Type B pancreatic cell (in vitro differentiated cells): ENCODE measurements around the gene PYHIN1. TPM values are rescaled to one million over a fixed set of nuclear protein-coding genes. Genes with fewer than 3 reads are reported as not detected.

Experiments
- DNase-seq: peaks from one replicate; pipeline ENCODE4 v3.0.0; 2021; ENCODE audit warnings: mixed read lengths; ENCODE audit not compliant: unreplicated experiment; ENCODE audit errors: extremely low spot score
- H3K27ac Mint-ChIP-seq: 2 replicates; pipeline ENCODE4 v1.8.0; 2021; ENCODE audit warnings: mild to moderate bottlenecking, mixed read lengths
- H3K27me3 Mint-ChIP-seq: 2 replicates; pipeline ENCODE4 v1.8.0; 2021; ENCODE audit warnings: mixed read lengths
- H3K36me3 Mint-ChIP-seq: 2 replicates; pipeline ENCODE4 v1.8.0; 2021; ENCODE audit warnings: mixed read lengths
- H3K4me1 Mint-ChIP-seq: one replicate; pipeline ENCODE4 v1.8.0; 2021; ENCODE audit warnings: mixed read lengths; ENCODE audit not compliant: unreplicated experiment
- H3K4me3 Mint-ChIP-seq: 2 replicates; pipeline ENCODE4 v1.8.0; 2021; ENCODE audit warnings: mild to moderate bottlenecking, mixed read lengths
- H3K9me3 Mint-ChIP-seq: 2 replicates; pipeline ENCODE4 v1.8.0; 2021; ENCODE audit warnings: mixed read lengths
- CTCF ChIP-seq: fragments of 200-600 bp; sonication (generic); conservative IDR thresholded peaks from 2 replicates; pipeline ENCODE4 v1.5.0; 2021; ENCODE audit warnings: antibody characterized with exemption, mild to moderate bottlenecking
- total RNA-seq: library from RNA; stranded (reverse); gene quantifications from 2 replicates; pipeline ENCODE4 v1.2.1, GENCODE V29; 2021; ENCODE audit warnings: low replicate concordance

The PYHIN1 gene
- total RNA-seq, 1 donor from 2014 or later = 1.0 TPM

GRCh38 chr1:158961178-158961577 is 29.8 kb downstream of the PYHIN1 start:
- H3K9me3 Mint-ChIP-seq = no peaks in the 10 kb centered on the region
- H3K27me3 Mint-ChIP-seq = peaks cover 6% of the 10 kb centered on the region
- no peak for DNase-seq
- no peak overlapping the region for H3K27ac Mint-ChIP-seq
- no peaks in the 10 kb centered on the region for H3K4me1 Mint-ChIP-seq
- no peaks in the 10 kb centered on the region for H3K36me3 Mint-ChIP-seq
- no peak overlapping the region for H3K4me3 Mint-ChIP-seq
- no peak for TF ChIP-seq CTCF

- Mint-ChIP-seq H3K27me3 (peaks cover 10% of the 10 kb centered on the region), H3K36me3 (no peaks in the 10 kb centered on the region), H3K27ac (no peak overlapping the region), H3K4me3 (no peak overlapping the region), H3K4me1 (no peaks in the 10 kb centered on the region), H3K9me3 (no peaks in the 10 kb centered on the region)
- DNase-seq = no peak
- TF ChIP-seq CTCF = no peak
Measured at GRCh38 chr1:158962983-158963382, 31.6 kb downstream of the PYHIN1 start.

GRCh38 chr1:158969166-158969565 is 37.8 kb downstream of the PYHIN1 start:
- Mint-ChIP-seq H3K9me3 (no peaks in the 10 kb centered on the region), H3K4me1 (no peaks in the 10 kb centered on the region), H3K36me3 (no peaks in the 10 kb centered on the region), H3K27ac (no peak overlapping the region), H3K4me3 (no peak overlapping the region), H3K27me3 (peaks cover 16% of the 10 kb centered on the region)
- DNase-seq = no peak
- TF ChIP-seq CTCF = no peak

GRCh38 chr1:158969855-158970254 is 38.5 kb downstream of the PYHIN1 start:
- no peak overlapping the region for H3K27ac Mint-ChIP-seq
- no peaks in the 10 kb centered on the region for H3K36me3 Mint-ChIP-seq
- no peaks in the 10 kb centered on the region for H3K9me3 Mint-ChIP-seq
- no peak for DNase-seq
- H3K4me3 Mint-ChIP-seq = no peak overlapping the region
- peaks cover 16% of the 10 kb centered on the region for H3K27me3 Mint-ChIP-seq
- TF ChIP-seq CTCF = no peak
- H3K4me1 Mint-ChIP-seq = no peaks in the 10 kb centered on the region

- no peak for TF ChIP-seq CTCF
- no peak overlapping the region for H3K4me3 Mint-ChIP-seq
- no peaks in the 10 kb centered on the region for H3K36me3 Mint-ChIP-seq
- H3K27me3 Mint-ChIP-seq = peaks cover 6% of the 10 kb centered on the region
- H3K4me1 Mint-ChIP-seq = no peaks in the 10 kb centered on the region
- no peak for DNase-seq
- no peak overlapping the region for H3K27ac Mint-ChIP-seq
- no peaks in the 10 kb centered on the region for H3K9me3 Mint-ChIP-seq
Measured at GRCh38 chr1:158972841-158973240, 41.5 kb downstream of the PYHIN1 start.

GRCh38 chr1:158976219-158976618 is 44.9 kb downstream of the PYHIN1 start:
- no peaks in the 10 kb centered on the region for H3K36me3 Mint-ChIP-seq
- H3K9me3 Mint-ChIP-seq = no peaks in the 10 kb centered on the region
- no peak overlapping the region for H3K27ac Mint-ChIP-seq
- H3K4me3 Mint-ChIP-seq = no peak overlapping the region
- no peak for DNase-seq
- H3K27me3 Mint-ChIP-seq = peaks cover 6% of the 10 kb centered on the region
- no peaks in the 10 kb centered on the region for H3K4me1 Mint-ChIP-seq
- no peak for TF ChIP-seq CTCF
